Right renal pelvis (tissue), 4 donors: ENCODE data around the gene CDC42BPG. TPM values are rescaled to one million over a fixed set of nuclear protein-coding genes. Genes with fewer than 3 reads are reported as not detected.

Source experiments
- DNase-seq, 4 donors: peaks; one replicate each; pipeline ENCODE4 v3.0.0-alpha.2; 2013; ENCODE audit warnings: low read depth in 4 of 4, low spot score in 3 of 4, missing footprints in 1 of 4
- polyA plus RNA-seq, 4 donors: library from polyadenylated mRNA; unstranded; fragments of 120-200 nt; gene quantifications; one replicate each; pipeline ENCODE4 v1.2.1, GENCODE V29; 2013; ENCODE audit not compliant: insufficient read length in 4 of 4

The CDC42BPG gene, protein sequence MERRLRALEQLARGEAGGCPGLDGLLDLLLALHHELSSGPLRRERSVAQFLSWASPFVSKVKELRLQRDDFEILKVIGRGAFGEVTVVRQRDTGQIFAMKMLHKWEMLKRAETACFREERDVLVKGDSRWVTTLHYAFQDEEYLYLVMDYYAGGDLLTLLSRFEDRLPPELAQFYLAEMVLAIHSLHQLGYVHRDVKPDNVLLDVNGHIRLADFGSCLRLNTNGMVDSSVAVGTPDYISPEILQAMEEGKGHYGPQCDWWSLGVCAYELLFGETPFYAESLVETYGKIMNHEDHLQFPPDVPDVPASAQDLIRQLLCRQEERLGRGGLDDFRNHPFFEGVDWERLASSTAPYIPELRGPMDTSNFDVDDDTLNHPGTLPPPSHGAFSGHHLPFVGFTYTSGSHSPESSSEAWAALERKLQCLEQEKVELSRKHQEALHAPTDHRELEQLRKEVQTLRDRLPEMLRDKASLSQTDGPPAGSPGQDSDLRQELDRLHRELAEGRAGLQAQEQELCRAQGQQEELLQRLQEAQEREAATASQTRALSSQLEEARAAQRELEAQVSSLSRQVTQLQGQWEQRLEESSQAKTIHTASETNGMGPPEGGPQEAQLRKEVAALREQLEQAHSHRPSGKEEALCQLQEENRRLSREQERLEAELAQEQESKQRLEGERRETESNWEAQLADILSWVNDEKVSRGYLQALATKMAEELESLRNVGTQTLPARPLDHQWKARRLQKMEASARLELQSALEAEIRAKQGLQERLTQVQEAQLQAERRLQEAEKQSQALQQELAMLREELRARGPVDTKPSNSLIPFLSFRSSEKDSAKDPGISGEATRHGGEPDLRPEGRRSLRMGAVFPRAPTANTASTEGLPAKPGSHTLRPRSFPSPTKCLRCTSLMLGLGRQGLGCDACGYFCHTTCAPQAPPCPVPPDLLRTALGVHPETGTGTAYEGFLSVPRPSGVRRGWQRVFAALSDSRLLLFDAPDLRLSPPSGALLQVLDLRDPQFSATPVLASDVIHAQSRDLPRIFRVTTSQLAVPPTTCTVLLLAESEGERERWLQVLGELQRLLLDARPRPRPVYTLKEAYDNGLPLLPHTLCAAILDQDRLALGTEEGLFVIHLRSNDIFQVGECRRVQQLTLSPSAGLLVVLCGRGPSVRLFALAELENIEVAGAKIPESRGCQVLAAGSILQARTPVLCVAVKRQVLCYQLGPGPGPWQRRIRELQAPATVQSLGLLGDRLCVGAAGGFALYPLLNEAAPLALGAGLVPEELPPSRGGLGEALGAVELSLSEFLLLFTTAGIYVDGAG (N-terminal part only)
- 1 to 10 TPM; 4.4 to 7.1 (median 5.4) TPM for polyA plus RNA-seq

DNA sequence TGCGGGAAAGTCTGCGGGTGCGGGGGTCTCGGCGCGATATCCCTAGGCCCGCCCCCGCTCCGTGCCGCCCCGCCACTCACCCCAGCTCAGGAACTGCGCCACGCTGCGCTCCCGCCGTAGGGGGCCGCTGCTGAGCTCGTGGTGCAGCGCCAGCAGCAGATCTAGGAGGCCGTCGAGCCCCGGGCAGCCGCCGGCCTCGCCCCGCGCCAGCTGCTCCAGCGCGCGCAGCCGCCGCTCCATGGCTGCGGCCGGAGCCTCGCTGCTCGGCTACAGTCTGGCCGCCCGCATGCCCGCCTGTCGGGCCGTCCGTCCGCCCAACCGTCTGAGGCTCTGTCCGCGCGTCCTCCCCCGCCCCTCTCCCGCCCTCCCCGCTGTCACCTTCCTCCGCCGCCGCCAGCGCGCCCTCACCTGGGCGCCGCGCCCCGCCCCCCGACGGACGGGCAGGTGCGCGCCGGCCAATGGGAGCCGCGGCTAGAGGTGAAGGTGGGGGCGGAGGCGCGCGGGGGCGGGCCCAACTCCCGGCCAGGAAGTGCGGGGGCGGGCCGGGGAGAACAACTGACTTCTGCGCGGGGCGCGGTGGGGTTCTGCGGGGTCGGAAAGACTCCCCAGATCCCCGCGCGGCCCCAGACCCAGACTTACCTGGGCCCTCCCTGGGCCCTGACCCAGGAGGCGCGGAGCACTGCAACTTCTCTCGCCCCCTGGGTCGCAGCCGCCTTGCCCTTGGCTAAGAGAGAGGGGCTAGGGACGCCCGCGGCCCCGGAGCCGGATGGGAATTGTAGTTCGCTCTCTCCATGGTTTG is at the start of gene CDC42BPG:
Gene CDC42BPG, minus strand, starts transcription at position 324 of the 799 bp plus-strand sequence. Its CDS starts 84 bp downstream, at position 240.
- no peak for DNase-seq

DNA sequence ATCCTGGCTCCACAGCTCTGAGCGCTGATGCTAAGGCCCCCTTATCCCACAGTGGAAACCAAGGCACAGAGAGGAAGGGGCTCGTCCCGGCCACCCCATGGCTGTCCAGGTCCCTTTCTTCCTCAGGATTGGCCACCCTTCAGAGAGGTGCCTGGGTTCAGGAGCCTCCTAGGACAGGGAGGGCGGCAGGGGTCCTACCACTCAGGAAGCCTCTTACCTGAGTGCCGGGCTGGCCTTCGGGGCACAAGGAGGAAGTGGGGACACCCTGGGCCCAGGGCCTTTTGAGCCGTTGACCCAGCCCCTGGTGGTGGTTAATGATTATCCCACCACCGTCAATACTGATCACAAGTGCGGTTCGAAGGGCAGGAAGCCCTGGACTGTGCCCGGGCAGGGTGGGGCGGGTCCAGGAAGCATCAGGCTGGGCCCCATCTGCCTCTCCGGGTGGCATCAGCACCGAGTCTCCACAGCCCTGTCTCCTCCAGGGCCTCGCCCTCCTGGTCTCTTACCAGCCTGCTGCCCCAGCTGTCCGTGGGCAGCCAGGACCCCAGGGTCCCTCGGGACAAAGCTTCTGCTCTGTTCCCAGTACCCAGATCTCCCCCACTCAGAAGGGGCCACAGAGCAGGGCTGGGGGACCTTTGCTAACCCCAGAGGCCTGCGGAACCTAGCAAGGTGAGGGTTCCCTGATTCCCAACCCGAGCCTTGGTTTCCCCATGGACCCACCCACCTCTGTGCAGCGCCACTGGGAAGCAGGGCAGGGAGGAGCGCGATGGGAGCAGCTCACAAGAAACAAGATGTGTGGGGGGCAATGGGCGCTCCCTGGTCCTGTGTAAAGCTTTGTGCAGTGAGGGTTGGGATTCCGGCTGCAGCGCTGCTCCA is 49.0 kb upstream of the CDC42BPG start:
- DNase-seq: no peak

DNA sequence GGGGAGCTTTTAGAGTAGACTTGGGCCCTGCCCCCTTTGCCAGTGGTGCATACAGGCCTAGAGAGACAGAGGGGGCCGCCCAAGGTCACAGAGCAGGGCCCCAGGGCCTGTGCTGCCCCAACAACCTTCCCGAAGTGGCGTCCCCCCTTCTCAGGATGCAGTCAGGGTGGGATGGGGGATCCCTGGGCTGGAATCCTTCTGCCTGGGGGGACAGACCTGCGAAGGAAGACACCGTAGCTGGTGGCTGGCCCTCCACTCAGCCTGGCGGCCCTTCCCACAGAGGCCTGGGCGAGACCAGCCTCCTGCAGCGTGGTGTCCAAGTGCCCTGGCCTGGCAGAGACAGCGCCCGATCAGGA is 48.4 kb upstream of the CDC42BPG start:
- no peak for DNase-seq

DNA sequence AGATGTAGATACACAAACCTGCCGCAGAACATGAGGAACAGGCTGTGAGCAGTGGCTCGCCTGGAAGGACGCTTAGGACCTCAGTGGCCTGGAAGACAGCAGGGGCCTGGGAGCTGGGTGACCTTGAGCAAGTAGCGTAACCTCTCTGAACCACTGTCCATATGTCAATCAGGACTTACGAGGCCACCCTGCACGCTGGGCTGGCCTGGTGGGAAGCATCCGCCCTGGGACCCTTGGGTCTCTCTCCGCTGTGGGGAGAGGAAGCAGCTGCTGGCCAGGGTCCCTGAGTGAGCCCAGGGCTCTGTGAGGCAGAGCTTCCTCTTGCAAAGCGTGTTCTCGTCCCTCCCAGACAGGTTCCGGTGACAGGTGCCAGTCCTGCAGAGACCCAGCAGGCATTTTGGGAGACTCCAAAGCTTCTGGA is 48.0 kb upstream of the CDC42BPG start:
- no peak for DNase-seq

DNA sequence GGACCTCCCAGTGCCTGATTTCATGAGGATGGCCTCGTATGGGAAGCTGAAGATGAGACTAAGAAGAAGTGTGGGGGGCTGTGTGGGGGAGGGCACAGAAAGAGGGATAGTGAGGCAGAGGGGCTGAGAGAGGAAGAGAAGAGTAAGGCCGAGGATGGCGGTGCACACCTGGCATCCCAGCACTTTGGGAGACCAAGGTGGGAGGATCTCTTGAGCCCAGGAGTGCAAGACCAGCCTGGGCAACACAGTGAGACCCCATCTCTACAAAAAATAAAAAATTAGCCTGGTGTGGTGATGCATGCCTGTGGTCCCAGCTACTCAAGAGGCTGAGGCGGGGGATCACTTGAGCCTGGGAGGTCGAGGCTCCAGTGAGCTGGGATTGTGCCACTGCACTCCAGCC is 47.4 kb upstream of the CDC42BPG start:
- DNase-seq: no peak

DNA sequence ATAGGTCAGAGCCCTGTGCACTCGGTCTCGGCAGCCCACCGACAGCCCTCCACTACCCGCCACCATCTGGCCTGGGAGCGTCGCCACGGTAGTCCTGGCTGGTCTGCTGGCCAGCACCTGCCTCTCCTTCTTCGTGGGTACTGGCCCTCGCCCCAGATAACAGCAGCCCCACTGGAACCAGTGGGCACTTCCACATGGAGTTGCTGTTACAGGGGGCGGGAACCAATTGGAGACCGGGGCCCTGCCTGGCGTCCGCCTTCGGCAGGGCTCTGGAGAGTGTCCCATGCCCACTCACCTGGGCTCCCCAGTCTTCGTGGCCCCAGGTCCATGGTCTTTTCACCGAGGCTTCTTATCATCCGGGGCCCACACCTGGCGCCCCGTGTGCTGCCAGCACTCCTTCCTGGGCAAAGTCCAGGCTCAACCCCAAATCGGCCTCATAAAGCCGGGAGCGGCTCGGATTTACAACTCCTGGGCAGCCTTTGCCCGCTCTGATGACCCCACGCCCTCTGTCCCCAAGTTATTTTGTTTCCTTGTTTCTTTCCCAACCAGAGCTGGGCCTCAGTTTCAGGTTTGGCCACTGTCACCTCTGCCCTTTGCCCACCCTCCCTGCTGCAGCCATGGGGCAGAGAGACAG is 46.9 kb upstream of the CDC42BPG start:
- DNase-seq: no peak

DNA sequence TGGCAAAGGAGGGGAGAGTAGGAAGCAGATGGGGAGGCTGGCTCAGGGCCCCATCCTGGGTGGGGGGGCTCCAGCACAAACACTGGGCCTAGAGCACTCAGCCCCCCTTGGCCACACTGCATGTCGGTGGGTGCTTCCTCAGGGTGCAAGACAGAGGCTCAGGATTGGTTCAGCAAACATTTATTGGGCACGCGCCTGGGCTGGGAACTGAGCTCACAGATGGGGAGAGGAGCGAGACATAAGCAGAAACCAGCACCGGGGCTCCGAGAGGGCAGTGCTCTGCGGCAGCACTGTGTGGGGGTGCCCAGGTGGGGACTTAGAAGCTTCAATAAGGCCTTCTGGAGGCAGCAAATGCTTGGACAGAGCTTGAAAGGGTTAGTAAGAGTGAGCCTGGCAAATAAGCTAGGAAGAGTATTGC is 46.1 kb upstream of the CDC42BPG start:
- no peak for DNase-seq

DNA sequence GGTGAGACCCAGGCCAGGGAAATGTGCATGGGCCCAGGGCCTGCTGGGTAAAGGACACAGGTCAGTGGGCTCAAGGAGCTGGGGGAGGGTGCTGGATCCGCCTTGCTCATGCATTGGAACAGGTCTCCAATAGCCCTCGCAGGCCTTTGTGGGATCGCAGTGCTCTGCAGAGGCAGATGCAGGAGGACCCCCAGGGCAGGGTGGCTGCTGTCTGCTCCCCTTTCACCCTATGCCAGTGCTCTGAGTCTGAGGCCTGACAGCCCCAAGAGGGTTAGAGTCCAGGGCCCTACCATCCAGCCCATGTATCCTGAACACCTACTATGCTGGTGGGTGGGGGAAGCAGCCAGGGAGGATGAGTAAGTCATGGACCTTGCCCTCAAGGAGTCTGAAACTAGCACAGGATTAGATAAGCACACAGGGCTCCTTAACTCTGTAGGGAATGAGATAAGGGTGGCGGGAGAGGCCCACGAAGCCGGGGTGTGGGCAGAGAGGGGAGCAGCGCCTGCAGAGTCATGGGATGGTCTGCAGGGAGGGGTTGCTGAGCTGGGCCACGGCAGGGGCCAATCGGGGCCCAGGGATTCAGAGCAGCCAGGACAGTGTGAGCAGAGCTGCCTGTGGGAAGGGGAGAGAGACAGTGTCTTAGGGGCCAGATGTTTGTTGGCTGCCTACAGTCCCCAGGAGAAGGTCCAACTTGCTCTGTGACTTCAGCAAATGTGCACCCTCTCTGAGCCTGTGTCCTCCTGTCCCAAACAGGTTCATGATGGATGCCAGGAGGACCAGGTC is 44.5 kb upstream of the CDC42BPG start:
- DNase-seq: no peak

DNA sequence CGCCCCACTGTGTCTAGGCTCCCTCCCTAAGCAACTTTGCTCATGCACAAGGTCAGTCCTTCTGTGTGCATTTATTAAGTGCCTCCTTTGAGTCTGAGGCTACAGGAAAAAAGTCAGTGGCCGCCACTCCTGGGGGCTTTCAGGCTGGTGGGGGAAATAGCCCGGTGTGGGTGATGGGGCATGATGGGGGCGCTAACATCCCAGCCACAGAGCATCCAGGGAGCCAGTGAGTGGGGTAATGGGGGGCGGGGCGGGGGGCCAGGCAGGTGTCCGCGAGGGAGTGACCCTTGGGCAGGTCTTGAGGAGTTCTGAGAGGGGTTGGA is 43.9 kb upstream of the CDC42BPG start:
- DNase-seq: no peak

DNA sequence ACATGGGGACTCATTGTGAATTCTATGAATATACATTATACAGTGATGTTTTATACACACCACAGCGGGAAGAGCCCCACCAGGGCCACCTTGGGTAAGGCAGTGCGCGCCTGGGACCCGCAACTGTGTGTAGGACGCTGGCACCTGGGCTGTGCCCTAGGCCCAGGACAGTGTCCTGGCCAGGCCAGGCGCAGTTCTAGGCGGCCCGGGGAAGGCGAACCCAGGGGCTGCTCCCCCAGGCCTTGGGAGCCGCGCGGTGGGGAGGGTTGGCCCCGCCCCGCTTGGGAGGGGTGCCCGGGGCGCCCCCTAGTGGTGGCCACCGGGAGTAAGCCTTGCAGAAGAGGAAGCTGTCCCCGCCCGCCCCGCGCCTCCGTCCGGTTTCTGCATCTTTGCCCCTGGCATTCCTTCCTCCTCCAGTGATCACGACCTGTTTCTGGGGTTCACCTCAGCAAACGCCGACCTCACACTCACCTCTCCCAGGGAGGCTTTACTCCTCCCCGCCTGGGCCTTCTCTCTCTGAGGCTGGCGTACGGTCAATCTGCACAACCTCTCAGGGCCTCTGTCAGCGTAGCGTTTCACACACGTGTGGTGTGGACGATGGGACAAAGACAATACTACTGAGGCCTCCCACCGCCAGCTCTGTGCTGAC is 43.4 kb upstream of the CDC42BPG start:
- peak in 1 of 4 donors; percentile 77 for DNase-seq

DNA sequence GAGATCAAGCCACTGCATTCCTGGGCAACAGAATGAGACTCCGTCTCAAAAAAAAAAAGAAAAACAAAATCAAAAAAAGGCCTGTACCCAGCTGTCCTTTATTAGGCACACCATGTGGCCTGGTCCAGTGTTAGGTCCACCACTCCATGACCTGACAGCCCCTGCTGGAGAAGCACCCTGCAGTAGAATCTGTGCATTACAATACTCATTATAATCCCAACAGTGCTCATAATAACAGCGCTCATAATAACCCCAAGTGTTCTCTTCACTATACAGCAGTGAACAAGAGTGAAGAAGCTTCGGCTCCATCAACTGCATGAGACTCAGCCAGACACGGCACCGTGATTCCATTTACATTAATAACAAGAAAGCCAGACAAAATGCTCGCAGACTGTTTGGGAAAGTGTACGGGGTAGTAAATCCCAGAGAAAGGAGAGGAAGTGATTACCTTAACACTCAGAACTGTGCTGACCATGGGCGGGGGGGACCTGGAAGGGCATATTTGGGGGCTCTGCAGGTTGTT is 42.8 kb upstream of the CDC42BPG start:
- no peak for DNase-seq

DNA sequence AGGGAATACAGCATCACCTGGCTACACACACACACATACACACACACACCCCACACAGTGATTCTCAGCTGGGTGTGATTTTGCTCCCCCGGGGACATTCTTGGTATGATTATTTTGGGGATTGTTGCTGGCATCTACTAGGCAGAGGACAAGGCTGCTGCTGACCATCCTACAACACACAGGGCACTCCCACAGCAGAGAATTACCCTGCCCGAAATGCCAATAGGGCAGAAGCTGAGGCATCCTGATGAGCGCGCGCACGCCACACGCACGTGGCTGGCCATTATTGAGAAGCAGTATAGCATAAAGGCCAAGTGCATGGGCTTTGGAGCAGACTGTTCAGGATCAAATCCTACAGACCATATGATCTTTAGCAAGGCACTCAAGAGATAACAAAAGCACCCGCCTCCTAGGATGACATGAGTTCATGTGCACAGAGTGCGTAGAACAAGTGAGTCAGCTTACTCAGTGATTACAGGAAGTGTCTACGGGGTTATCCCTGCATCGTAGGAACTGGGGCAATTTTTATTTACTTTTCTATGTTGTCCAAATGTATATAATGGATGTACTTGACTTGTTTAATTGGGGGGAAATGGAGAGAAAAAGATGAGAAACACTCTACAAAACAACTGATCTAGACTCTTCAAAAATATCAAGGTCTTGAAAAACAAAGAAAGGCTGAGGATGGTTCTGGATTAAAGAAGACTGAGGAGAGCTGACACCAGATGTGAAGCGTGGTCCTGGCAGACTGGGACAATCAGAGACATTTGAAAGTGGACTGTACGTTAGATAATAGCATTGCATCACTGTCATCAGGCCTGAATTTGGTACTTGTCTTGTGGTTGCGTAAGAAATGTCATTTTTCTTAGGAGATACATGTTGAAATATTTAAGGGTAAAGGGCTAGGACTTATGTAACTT is 41.2 kb upstream of the CDC42BPG start:
- no peak for DNase-seq

DNA sequence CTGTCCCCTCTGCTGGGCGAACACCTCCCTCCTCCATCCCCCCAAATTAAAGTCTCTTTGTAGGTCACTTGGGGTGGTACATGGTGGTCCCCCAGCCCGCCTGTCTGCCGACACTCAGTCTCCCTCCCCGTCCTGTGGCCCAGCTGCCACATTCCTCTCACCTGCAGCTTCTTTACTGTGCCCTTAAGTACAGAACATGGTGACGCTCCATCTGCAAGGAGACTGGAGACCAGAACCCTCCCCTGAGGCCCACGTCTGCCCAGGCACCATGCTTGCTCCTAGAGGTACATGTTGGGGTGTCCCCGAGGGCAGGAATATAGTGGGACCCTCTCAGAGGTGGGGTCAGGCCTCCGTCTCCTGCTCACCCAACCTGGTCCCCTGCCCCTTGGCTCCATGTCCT is 39.6 kb upstream of the CDC42BPG start:
- DNase-seq: no peak

DNA sequence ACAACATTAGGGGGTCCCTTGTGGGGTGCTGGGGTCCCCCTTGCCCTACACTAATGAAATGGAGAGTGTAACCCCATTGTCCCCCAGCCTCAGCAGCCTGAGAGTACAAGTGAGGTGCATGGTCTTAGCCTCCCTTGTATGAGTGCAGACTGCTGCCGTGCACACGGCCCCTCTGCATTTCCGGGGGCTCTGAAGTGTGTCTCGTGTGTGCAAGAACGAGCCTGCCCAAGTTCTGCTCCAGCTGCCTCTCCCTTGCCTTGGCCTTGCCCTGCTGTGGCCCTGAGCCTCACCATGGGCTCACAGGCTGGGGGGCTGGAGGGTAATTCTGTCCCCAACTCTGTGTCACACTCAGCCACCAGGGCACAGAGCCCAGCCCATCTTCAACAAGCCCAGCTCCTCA is 39.1 kb upstream of the CDC42BPG start:
- no peak for DNase-seq

DNA sequence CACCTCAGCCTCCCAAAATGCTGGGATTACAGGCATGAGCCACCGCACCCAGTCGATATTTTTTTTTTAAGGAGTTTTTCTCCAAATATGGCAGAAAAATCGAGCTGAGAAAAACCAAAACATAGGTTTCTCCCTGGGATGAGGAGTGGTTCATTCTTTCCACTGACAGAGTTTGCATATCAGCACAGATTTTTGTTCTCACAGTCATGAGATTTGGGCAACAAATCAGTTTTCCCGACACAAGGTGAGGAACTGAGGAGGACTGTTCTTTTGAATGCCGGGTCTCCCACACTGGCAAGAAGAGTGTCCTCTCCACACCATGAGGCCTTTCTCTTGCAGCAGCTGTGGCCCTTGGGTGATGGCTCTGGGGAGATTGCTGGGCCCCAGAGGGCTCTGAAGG is 37.8 kb upstream of the CDC42BPG start:
- no peak for DNase-seq

DNA sequence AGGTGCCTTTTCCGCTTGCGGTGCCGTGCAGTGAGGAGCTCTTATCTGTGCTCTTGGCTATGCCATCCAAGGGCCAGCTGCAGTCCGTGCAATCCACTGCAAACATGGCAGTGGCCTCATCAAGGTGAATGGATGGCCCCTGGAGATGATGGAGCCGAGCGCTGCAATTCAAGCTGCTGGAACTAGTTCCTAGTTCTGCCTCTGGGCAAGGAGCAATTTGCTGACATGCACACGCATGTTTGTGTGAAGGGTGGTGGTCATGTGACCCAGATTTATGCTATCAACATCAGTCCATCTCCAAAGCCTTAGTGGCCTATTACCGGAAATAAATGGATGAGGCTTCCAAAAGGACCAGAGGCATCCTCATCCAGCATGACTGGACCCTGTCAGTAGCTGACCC is 37.0 kb upstream of the CDC42BPG start:
- no peak for DNase-seq
